Stimulated activated CD4-positive, alpha-beta T cell treated with anti-CD3 and anti-CD28 coated beads, TNF-alpha, amount 100 ng/mL, for 24 hours (primary cell): Measurements from ENCODE around the gene DNAH14.
"Not testable (repeated sequence)": the region's sequence is repeated elsewhere in the genome, so short reads cannot be mapped to it uniquely, and the experiment has no call there.

ENCODE experiments used
- DNase-seq, 3 experiments: peaks; one replicate each; pipeline ENCODE4 v3.0.0-alpha.2; 2020; ENCODE audit warnings: low read depth in 3 of 3

Gene DNAH14

DNA sequence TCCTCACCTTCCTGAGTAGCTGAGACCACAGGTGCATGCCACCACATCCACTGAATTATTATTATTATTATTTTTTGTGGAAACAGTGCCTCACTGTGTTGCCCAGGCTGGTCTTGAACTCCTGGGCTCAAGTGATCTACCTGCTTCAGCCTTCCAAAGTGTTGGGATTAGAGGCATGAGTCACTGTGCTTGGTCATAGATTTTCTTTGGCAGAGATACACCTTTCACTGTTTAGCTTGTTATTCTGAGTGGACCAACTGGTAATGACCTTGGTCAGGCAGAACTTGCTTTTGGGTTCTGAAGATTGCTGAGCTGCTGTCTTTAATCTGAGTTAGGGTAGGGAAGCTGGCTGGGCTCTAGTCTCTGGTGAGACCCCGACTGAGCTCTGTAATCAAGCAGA lies 66.8 kb downstream of the DNAH14 start:
- DNase-seq = no peak

DNA sequence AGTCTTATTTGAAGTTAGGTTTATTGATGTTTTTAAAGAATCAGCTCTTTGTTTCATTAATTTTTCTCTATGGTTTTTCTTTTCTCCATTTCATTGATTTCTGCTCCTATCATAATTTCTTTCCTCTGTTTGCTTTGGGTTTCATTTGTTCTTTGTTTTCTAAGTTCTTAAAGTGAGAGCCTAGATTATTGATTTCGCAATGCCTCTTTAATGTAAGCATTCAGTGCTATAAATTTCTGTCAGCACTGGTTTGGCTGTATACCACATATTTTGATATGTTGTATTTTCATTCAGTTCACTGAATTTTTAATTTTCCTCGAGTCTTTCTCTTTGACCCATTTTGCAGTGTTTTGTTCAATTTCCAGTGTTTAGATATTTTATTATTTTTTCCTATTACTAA lies 68.7 kb downstream of the DNAH14 start:
- DNase-seq = no peak

DNA sequence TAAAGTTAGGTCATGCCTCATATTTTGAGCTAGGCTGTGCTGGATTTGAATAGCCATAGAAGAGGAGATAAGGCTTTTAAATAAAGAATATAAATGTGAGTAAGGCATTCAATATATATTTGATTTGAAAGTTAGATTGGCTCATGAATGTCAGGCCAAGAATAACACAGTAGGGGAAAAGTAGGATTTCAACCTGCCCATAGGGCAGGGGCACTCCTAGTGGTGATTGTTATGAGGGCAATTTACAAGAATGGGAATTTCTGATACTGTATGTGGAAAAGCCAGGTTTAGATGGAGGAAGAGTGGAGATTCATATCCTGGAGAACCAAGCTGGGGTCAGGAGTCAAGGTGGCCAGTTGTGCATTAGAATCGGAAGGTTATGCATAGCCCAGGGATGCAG lies 74.9 kb downstream of the DNAH14 start:
- no peak for DNase-seq

DNA sequence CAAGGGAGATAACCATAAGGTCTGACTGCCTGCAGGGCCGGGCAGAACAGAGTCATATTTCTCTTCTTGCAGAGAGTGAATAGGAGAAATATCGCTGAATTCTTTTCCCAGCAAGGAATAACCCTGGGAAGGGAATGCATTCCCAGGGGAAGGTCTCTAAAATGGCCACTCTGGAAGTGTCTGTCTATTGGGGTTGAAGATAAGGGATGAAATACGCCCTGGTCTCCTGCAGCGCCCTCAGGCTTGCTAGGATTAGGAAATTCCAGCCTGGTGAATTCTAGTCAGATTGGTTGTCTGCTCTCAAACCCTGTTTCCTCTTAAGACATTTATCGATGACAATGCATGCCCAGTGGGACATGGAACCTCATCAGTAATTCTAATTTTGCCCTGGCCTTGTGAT lies 76.9 kb downstream of the DNAH14 start:
- DNase-seq = not testable (repeated sequence)

DNA sequence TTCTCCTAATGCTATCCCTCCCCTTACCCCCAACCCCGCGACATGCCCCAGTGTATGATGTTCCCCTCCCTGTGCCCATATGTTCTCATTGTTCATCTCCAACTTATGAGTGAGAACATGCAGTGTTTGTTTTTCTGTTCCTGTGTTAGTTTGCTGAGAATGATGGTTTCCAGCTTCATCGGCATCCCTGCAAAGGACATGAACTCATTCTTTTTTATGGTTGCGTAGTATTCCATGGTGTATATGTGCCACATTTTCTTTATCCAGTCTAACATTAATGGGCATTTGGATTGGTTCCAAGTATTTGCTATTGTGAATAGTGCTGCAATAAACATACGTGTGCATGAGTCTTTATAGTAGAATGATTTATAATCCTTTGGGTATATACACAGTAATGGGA lies 78.6 kb downstream of the DNAH14 start:
- DNase-seq = not testable (repeated sequence)

DNA sequence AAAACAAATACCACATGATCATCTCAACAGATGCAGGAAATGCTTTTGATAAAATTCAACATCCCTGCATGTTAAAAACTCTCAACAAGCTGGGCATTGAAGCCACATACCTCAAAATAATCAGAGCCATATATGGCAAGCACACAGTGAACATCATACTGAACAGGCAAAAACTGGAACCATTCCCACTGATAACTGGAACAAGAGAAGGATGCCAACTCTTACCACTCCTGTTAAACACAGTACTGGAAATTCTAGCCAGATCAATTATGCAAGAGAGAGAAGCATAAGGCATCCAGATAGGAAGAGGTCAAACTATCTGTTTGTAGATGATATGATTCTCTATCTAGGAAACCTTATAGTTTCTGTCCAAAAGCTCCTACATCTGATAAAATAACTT lies 91.6 kb downstream of the DNAH14 start:
- DNase-seq = no peak

DNA sequence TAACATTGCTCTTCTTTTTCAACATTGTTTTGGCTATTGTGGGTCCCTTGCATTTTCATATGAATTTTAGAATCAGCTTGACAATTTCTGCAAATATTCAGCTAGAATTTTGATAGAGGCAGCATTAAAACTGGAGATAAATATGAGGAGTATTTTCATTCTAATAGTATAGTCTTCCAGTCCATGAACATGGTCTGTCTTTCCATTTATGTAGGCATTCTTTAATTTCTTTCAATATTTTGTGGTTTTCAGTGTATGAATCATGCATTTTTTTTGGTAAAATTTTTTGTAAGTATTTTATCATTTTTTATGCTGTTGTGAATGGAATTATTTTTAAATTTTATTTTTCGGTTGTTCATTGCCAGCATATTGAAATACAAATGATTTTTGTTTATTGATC lies 97.2 kb downstream of the DNAH14 start:
- no peak for DNase-seq

DNA sequence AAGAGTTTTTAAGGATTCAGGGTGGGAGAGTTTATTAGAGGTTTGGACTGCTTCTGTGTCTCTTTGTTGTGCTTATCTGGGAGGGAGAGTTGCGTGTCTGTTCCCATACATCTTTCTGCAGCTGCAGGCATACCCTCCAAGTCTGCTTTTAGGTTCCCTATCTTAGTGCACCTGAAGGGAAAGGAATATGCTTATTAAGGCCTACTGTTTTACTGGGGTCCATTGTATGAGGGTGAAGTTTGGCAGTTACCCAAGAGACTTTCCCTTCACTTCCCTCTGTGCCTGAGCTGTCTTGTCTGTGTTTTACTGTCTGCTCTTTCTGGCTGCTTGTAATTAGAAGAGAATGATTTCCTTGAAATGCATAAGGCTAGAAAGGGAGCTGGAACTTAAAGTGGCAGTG lies 107.0 kb downstream of the DNAH14 start:
- not testable (repeated sequence) for DNase-seq

DNA sequence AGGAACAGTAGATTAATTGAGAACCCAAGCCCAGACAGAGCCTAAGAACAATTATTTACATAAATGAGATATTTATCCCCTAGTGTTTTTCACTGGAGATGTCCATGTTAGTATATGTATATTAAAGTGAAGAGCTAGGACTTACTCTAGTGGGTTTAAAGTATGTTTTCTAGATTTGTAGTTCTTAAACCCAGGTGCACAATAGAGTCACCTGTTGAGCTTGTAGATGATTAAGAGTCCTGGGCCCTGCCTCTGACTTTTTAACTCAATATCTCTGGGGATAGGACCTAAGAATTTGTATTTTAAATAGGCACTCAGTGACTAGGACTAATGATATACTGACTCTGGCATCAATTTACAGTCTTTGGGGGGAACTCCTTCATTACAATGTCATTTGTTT lies 112.8 kb downstream of the DNAH14 start:
- no peak for DNase-seq

DNA sequence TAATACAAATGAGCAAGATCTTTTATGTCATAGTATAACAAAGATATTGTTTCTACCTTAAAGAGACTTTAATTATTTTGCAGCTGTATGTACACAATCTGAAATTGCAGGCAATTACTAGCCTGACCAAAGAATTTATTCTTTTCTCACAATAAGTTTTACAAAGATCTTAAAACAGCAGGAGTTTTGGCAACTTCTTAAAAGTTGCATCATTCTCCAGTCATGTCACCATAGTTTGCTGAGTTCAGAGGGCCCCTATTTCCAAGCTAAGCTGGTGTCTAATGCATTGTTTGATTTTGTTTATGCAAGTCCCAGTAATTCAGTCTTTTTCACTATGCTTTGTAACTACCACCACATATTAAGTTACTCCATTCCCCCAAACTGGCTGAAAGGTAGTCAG lies 114.8 kb downstream of the DNAH14 start:
- no peak for DNase-seq

DNA sequence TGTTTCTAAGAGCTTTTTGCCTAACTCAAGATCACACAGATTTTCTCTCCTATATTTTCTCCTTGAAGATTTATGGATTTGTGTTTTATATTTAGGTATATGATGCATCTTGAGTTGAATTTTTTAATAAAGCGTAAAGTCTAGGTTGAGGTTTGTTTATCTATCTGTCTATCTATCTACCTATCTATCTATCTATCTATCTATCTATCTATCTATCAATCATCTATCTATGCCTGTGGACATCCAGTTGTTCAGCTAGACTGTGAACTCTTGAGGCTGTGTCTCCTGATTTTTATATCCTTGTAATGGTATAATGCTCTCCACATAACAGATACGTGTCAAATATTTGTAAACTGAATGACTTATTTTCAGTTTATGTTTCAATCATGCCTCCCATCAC lies 120.1 kb downstream of the DNAH14 start:
- DNase-seq = no peak

DNA sequence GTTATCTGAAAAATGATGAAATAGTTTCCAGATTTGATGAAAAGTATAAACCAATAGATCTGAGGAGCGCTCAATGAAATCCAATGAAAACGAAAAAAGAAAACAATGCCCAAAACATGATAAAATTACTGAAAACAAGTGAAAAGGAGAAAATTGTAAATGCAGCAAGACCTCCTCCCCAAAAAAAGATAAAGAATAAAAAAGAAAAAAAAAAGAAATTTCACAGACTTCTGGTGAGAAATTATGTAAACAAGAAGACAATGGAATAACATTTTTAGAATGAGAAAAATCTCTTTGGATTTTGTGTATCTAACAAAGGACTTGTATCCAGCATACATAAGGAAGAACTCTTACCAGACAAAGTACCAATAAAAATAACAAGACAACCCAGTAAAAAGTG lies 134.2 kb downstream of the DNAH14 start:
- DNase-seq = no peak

DNA sequence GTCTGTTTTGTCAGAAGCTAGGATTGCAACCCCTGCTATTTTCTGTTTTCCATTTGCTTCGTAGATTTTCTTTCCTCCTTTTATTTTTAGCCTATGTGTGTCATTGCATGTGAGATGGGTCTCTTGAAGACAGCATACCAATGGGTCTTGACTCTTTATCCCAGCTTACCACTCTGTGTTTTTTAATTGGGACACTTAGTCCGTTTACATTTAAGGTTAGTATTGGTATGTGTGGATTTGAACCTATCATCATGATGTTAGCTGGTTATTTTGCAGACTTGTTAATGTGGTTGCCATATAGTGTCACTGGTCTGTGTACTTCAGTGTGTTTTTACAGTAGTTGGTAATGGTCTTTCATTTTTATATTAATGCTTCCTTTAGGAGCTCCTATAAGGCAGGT lies 141.5 kb downstream of the DNAH14 start:
- DNase-seq = no peak

DNA sequence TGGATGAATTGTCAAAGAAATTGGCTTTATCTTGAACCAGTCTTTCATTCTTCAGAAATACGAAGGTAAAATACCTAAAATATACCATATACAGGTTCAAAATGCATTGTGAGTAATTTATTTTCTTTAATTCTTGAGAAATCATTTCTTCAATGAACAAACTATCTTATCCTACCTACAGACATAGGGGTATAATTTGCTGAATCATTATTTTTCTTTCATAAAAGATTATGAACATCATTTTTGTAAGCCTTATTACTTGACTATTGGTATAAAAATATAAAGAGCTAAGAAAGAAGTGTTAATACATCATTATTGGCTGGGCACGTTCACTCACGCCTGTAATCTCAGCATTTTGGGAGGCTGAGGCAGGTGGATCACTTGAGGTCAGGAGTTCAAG lies 167.7 kb downstream of the DNAH14 start:
- DNase-seq = no peak

DNA sequence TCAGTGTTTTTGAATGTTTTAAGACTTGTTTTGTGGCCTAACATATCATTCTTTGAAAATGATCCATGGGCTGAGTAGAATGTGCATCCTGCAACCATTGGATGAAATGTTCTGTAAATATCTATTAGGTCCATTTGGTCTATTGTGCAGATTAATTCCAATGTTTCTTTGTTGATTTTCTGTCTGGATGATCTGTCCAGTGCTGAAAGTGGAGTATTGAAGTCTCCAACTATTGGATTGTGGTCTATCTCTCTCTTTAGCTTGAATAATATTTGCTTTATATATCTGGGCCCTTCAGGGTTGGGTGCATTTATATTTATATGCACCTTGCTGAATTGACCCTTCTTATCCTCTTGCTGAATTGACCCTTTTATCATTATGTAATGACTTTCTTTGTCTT lies 181.5 kb downstream of the DNAH14 start:
- DNase-seq = no peak

DNA sequence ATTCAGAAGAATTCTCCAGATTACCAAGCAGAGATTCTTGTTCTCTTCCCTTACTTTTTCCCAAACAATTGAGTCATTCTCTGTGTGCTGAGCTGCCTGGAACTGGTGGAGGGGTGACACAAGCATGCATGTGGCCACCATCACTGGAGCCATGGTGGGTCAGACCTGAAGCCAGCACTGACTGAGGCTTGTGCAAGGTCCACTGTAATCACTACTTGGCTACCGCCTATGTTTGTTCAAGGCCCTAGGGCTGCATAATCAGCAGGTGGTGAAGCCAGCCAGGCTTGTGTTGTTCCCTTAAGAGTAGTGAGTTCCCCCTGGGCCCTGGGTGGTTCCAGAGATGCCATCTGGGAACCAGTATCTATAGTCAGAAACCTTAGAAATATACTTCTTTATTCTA lies 183.8 kb downstream of the DNAH14 start:
- DNase-seq = no peak

DNA sequence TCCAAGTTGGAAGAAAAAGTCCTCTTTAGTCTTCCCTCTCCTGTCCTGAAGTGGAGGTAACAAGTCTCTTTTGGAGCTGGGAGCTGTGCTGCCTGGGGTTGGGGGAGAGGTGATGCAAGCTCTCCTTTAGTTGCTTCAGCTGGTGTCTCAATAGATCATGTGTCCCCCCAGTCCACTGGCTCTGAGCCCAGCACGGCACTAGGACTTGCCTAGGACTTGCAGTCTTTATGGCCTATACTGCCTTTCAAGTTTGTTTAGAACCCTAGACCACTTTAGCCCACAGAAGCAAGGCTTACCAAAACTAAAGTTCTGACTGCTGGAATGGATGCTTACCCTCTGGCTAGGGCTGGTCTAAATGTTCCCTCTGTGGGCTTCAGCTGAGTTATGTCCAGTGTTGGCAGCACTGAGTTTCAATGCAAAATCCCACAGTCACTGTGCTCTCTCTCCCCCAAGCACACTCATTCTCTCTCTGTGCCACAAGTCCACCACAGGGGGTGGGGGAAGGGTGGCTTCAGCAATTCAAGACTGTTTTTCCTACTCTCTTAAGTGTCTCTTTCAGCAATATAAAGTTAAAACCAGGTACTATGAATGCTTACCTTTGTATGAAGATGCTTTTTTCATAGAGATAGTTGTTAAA lies 185.0 kb downstream of the DNAH14 start:
- DNase-seq = no peak

DNA sequence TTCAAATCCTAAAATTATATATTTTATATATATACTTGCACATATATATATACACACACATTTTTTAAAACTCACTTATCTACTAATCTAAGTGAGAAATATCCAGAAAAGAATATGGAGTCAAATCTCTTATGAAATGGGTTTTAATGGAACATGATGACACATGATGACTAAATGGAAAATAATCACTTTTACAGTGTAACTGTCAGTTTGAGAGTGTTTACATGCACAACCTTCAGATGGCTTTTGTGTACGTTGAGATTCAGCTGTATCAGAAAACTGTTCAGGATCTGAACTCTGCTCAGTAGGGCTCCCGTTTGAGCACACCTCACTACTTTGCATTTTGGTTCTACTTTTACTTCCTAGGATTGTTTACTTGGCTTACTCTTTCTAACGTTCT lies 189.8 kb downstream of the DNAH14 start:
- DNase-seq = no peak

DNA sequence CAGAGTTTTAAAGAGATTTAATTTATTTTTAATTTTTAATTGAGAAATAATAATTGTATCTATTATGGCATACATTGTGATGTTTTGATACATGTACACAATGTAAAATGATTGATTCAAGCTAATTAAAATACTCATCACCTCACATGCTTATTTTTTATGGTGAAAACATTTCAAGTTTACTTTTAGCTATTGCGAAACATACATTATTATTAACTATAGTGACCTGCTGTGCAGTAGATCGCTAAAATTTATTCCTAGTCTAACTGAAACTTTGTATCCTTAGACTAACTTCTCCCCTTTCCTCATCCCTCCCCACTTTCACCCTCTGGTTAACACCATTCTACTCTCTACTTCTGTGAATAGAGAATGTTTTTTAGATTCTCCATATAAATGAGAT lies 191.6 kb downstream of the DNAH14 start:
- DNase-seq = no peak

DNA sequence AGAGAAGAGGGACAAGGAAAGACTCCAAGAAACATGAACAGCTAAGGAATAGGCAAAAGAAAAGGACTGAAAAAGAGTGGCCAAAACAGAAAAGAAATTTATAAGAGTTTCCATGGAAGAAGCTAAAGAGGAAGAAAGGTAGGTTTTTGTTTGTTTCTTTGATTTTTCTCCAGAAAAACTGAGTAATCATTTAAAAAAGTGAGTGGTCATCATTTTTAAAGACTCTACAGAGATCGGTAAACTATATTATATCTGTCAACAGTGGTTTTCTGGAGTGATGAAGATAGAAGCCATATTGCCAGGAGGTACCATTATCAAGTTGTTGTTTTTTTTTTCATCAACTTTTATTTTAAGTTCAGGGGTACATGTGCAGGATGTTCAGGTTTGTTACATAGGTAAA lies 202.4 kb downstream of the DNAH14 start:
- no peak for DNase-seq

DNA sequence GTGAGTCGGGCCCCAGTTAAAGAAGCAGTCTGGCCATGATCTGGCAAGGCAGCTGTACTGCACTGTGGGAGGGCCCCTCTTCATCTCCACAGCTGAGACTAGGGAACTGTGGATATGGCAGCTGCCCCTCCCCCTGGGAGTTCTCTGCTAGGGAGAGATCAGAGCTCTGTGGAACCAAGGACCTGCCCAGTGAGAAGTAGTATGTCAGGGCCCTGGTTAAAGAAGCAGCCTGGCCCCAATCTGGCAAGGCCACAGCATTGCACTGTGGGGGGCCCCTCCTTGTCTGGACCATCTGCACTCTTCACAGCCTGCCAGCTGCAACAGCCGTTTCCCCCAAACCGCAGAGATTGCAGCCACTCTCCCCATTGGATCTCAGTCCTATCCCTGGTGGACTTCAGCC lies 208.5 kb downstream of the DNAH14 start:
- no peak for DNase-seq

DNA sequence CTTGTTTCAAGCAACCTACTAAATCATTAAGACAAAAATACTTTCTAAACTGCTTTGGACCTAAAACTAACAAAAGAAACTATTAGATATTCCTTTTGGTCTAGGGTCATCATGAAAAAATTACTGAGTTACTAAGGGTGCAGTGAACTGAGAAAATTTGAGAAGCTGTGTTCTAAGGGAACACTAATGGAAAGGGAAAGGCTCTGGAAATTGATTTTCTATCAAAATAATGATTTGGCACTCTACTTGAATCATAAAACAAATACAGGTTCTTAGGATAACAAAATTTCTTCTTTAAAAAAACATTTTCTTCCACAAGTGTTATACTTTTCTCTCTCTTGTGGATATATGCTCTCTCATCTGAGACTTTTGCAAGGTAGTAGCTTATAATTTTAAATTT lies 213.5 kb downstream of the DNAH14 start:
- no peak for DNase-seq

DNA sequence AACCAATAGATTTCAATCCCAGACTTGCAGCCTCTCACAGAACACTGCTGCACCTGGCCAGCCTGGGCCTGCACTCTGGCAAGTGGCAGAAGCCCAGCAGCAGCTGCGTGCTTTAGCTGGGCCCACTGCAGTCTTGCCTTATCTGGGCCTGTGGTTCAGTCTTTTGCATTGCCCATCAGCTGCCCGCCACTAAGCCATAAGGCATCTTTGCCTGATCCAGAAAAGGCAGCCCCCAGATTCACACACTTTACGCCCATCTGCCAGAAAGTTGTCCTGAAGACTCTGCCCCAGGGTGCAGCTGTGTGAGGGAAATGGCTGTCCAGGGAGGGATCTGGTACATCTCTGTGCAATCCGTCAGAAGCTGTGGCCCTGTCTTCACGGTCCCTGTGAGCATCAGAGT lies 217.0 kb downstream of the DNAH14 start:
- no peak for DNase-seq

DNA sequence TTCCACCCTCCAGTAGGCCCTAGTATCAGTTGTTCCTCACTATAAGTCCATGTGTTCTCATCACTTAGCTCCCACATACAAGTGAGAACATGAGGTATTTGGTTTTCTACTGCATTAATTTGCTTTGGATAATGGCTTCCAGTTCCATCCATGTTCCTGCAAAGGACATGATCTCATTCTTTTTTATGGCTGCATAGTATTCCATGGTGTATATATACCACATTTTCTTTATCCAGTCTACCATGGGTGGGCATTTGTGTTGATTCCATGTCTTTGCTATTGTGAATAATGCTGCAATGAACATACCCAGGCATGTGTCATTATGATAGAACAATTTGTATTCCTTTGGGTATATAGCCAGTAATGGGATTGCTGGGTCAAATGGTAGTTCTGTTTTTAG lies 218.3 kb downstream of the DNAH14 start:
- not testable (repeated sequence) for DNase-seq

DNA sequence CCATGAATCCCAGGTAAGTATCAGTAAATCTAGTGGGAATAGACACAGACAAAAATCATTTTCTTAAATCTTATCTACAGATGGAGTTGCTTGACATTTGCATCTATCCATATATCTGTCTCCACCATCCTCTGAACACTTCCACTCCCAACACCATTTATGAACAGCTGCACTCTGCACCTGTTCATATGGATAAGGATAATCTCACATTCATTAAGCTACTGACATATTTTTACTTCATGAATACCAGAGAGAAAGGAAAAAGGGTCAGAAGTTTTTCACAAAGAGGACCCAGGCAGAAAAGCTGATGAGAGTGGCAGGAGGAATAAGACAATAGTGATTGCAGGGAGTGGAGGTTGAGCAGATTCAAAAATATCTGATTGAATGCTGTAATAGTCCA lies 222.6 kb downstream of the DNAH14 start:
- no peak for DNase-seq
